MG63 (cell line): ENCODE measurements around the gene ARPC2. TPM values are rescaled to one million over a fixed set of nuclear protein-coding genes. Genes with fewer than 3 reads are reported as not detected.
"Not testable (repeated sequence)": the region's sequence is repeated elsewhere in the genome, so short reads cannot be mapped to it uniquely, and the experiment has no call there.

Experiments
- DNase-seq: peaks from one replicate; pipeline ENCODE4 v3.0.0-alpha.2; 2020
- H3K27me3 ChIP-seq: fragments of 250-450 bp; sonication (Bioruptor Pico); 2 replicates; pipeline ENCODE4 v1.5.1; 2020; ENCODE audit warnings: mild to moderate bottlenecking, moderate library complexity
- H3K36me3 ChIP-seq: fragments of 250-450 bp; sonication (Bioruptor Pico); 2 replicates; pipeline ENCODE4 v1.5.1; 2020; ENCODE audit warnings: mild to moderate bottlenecking, moderate library complexity
- H3K4me3 ChIP-seq: fragments of 250-450 bp; sonication (Bioruptor Pico); 2 replicates; pipeline ENCODE4 v1.5.1; 2020; ENCODE audit warnings: mild to moderate bottlenecking, moderate library complexity
- H3K9me3 ChIP-seq: fragments of 250-450 bp; sonication (Bioruptor Pico); 2 replicates; pipeline ENCODE4 v1.5.1; 2020; ENCODE audit warnings: mild to moderate bottlenecking, moderate library complexity
- total RNA-seq: library from RNA; depleted of rRNA; stranded (reverse); fragments of >200 nt; shearing (Covaris generic); gene quantifications from 2 replicates; pipeline ENCODE4 v1.2.3, GENCODE V29; 2014; ENCODE audit warnings: low replicate concordance; rRNA removed

Gene ARPC2
- total RNA-seq, result 505 and 549 TPM in 2 replicates

DNA sequence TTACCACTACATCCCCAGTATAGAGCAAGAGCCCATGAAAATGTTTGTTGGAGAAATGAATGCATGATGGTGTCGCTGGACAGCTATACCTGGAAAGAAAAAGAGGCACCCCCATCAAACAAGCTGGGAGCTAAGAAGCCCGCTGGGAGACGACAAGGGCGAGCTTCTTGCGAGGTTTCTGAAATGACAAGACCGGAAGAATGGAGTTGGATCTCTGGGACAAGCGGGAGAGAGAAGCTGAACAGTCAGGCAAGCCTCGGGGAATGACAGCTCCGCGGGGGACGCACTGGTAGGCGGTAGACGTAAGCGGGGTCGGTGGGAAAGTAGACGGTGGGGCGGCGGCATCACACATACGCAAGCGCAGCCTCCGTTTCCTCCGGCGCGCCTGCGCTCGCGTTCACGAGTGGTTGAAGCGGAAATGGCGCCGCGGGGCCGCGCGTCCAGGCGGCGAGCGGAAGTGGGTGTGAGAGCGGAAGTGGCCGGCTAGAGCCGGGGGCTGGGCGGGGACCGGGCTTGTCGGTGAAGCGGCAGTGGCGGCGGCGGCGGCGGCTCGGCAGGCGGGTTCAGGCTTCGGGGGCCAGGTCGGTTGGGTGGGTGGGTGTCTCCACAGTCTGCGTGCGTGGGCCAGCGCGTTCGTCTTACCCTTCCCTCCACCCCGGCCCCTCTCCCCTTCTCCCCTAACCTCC is at the start of gene ARPC2:
TSS of gene ARPC2 (plus strand) at position 516 of the 686 bp plus-strand sequence. CDS start 282 bp downstream, outside the sequence.
- peaks cover 24% of the 10 kb centered on the region for H3K36me3 ChIP-seq
- peak; percentile 94 for DNase-seq

DNA sequence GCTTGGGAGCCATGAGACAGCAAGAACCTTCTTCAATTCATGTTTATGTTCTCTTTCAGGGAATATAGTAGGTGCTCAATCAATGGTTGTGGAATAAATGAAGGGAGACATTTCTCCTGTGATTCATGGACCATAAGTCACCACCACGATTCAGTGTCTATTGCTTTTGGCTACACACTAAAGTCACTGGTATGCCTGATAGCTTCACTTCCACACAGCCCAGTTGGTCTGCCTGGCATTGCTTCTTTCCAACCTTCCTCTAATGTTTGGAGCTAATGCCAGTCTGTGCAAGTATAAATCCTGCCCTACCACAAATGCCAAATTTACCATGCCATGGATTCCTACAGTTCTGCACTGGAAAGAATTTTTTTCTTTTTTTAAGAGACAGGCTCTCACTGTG is 49.0 kb upstream of the ARPC2 start:
- Histone ChIP-seq H3K9me3 (no peaks in the 10 kb centered on the region), H3K4me3 (no peak overlapping the region), H3K27me3 (no peaks in the 10 kb centered on the region; the same call in none of the 2 replicates), H3K36me3 (no peaks in the 10 kb centered on the region)
- DNase-seq, result no peak

More for the DNA sequence above, at the start of gene ARPC2:
- no peaks in the 10 kb centered on the region for H3K27me3 ChIP-seq
- H3K4me3 ChIP-seq, result peak within 1 kb of the TSS; percentile 94
- H3K9me3 ChIP-seq, result no peaks in the 10 kb centered on the region

DNA sequence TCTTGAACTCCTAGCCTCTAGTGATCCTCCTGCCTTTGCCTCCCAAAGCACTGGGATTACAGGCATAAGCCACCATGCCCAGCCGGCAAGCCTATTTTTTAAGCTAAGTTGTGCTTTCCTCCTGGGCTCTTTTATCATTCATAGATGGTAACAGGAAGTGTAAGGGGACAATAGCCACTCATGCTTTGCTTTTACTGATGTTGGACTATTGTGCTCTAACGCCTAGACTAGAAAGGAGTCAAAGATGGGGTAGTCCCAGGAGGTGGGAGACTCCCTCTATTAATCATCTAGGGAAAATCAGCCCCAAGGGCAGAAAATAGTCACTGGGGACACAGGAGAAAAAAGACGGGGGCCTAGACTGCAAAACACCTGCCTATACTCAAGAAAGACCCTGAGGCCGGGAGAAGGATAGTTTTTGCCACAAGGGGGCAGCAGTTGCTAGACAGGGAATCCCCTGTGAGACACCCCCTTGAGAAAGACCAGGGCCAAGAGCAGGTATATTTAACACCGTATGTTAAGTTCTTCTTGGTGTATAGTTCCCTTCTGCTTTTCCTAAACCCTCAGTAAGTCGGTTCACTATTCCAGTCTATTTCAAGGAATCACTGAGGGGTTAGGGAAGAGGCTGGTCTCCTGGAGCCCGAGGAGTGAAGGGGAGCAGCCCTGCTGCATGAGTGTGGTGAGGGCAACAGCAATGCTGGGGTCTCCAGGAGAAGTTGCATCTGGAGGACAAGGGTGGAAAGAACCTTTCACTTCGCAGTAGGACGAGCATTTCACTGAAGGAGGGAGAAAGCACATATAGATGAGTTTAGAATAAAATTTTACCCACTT is 48.1 kb upstream of the ARPC2 start:
- no peaks in the 10 kb centered on the region for H3K36me3 ChIP-seq
- H3K4me3 ChIP-seq, result no peak overlapping the region
- DNase-seq, result peak; percentile 30
- no peaks in the 10 kb centered on the region; the same call in none of the 2 replicates for H3K27me3 ChIP-seq
- no peaks in the 10 kb centered on the region for H3K9me3 ChIP-seq

DNA sequence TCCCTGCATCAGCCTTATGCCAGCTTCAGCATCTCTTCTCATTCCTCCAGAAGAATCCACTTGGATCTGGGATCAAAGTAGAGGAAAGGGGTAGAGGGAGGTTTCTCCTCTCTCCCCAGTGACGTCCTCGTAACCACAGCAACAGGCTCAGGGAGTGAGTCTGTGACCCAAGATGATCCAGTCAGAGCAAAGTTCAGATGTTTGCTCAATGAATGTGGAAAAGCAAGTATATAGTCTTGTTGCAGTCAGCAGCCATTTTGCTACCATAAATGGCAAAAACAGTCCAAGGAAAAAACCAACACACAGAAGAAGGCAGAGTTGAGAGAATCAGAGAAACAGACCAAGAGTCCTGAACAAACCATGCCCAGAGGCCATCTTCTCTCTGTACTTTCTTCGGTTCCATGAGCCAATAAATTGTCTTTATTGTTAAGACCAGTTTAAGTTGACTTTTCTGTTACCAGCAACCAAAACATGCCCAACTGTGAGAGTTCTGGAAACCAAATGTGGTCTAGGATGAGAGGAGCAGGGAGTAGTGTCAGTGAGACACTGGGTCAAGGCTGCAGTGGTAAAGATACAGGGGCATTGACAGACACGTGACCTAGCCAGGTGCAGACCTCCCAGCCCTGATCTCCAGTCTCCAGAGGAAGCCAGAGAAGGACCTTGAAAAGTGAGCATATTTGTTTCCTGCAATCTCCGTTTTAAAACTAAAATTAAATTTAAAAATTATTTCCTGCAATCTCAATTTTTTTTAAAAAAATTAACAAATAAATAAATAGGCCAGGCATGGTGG is 47.0 kb upstream of the ARPC2 start:
- H3K9me3 ChIP-seq, result no peaks in the 10 kb centered on the region
- H3K27me3 ChIP-seq, result no peaks in the 10 kb centered on the region; the same call in none of the 2 replicates
- H3K4me3 ChIP-seq, result no peak overlapping the region
- no peak for DNase-seq
- no peaks in the 10 kb centered on the region for H3K36me3 ChIP-seq

DNA sequence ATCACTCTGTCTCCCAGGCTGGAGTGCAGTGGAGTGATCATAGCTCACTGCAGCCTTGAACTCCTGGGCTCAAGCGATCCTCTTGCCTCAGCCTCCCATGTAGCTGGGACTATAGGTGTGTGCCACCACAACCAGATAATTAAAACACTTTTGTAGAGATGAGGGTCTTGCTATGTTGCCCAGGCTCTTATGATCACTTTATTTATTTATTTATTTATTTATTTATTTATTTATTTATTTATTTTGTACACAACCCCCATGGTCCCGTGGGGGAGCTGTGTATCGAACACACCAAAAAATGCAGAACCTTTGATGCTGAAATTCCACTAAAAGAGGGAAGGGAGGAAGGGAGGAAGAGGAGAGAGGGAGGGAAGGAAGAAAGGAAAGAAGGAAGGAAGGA is 45.2 kb upstream of the ARPC2 start:
- DNase-seq, H3K36me3 ChIP-seq, H3K27me3 ChIP-seq, H3K9me3 ChIP-seq, H3K4me3 ChIP-seq: not testable (repeated sequence)

DNA sequence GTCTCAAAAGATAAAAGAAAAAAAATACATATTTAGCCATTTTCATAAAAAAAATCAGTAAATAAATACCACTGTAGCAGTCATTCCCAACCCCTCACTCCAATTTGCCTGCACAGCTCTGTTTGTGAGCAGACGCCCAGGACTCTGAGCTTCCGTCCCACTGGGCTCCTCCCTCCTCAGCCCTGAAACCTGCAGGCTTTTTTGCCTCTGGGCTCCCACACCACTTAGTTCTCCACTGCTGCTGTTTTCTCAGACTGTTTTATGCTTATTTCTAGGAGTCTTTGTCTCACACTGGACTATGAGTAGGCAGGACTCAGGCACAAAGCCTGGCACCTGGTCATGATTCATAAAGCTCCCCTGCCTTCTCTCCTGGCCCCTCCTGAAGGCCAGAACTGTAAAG is 44.1 kb upstream of the ARPC2 start:
- DNase-seq, result no peak
- no peaks in the 10 kb centered on the region for H3K36me3 ChIP-seq
- no peaks in the 10 kb centered on the region for H3K9me3 ChIP-seq
- H3K4me3 ChIP-seq, result no peak overlapping the region
- no peaks in the 10 kb centered on the region; the same call in 1 of the 2 replicates for H3K27me3 ChIP-seq

DNA sequence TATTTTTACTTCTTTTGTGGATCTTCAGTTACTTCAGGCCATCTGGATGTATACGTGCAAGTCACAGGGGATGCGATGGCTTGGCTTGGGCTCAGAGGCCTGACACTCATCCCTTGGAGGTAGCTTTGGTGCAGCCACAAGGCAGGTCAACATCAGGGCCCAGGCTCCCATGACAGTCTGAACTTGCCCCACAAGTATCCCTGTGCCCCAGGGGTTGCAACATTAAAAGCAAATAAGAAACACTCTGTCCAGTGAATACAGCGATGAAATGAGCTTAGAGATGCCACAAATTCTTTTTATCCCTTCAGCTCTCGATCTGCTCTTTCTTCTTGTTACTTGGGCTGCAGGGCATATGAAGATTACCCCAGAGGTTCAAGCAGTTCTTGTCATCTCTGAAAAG is 37.2 kb upstream of the ARPC2 start:
- no peak overlapping the region for H3K4me3 ChIP-seq
- DNase-seq, result no peak
- H3K36me3 ChIP-seq, result no peaks in the 10 kb centered on the region
- H3K9me3 ChIP-seq, result no peaks in the 10 kb centered on the region
- H3K27me3 ChIP-seq, result no peaks in the 10 kb centered on the region

DNA sequence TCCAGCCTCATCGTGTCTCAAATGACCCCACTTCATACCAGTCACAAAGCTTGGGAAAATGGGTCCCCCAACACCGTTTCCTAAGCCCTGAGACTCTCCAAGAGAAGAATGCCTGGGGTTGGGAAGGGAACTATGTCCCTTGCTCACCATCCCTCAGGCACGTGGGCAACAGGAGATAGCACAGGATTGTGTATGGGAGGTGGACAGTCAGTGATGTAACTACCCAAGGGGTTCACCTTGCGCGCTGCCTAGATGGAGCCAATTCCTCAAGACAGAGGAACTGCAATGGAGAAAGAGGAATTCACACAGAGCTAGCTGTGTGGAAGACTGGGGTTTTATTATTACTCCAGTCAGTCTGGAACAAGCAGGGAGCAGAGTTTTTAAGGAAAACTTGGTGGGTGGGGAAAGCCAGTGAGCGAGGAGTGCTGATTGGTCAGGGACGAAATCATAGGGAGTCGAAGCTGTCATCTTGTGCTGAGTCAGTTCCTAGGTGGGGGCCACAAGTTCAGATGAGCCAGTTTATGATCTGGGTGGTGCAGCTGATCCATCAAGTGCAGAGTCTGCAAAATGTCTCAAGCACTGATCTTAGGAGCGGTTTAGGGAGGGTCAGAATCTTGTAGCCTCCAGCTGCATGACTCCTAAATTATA is 36.4 kb upstream of the ARPC2 start:
- no peaks in the 10 kb centered on the region for H3K36me3 ChIP-seq
- no peak for DNase-seq
- no peak overlapping the region for H3K4me3 ChIP-seq
- H3K27me3 ChIP-seq, result no peaks in the 10 kb centered on the region
- H3K9me3 ChIP-seq, result no peaks in the 10 kb centered on the region

DNA sequence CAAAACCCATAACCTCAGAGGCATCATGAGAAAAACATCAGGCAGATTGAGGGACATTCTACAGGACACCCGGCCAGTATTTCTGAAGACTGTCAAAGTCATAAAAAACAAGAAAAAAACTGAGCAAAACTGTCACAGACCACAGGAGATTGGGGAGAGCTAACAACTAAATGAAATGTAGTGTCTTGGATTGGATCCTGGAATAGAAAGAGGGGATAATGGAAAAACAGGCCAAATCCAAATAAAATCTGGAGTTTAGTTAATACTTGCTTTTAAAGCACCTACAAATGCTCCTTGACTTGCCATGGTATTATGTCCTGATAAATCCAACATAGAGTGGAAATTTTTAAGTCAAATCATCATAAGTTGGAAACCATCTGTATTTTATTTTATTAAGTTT is 32.7 kb upstream of the ARPC2 start:
- Histone ChIP-seq H3K27me3 (no peaks in the 10 kb centered on the region), H3K36me3 (no peaks in the 10 kb centered on the region), H3K9me3 (no peaks in the 10 kb centered on the region), H3K4me3 (no peak overlapping the region)
- DNase-seq, result no peak

DNA sequence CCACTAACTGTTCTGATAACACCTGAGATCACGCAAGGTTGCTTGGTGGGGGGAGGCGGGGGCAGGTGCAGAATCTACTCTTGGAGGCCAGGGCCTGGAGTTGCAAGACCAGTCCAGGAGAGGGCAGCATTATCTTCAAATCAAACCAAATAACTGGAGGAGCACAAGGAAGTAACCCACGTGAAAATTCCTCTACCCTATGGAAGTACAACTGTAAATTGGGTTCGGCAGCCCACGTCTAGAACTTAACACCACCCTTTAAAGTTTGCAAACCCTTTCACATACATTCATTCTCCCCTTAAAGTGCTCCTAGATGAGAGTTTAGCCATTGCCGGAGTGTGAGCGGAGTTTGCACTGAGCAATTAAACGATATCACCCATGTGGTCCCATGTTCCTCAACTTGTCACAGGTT is 30.6 kb upstream of the ARPC2 start:
- Histone ChIP-seq H3K9me3 (no peaks in the 10 kb centered on the region), H3K4me3 (no peak overlapping the region), H3K27me3 (no peaks in the 10 kb centered on the region), H3K36me3 (no peaks in the 10 kb centered on the region)
- DNase-seq, result peak; percentile 47

DNA sequence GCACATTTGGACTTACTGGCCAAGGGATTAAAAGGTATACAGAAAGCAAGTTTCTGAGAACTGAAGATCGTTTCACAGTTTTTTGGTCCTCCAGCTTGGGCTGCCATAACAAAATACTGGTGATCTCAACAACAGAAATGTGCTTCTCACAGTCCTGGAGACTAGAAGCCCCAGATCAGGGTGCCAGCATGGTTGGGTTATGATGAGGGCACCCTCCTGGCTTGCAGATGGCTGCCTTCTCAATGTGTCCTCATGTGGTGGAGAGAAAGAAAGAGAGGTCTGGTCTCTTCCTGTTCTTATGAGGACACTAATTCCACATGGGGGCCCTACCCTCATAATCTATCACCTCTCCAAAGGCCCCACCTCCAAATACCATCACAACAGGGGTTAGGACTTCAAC is 30.1 kb upstream of the ARPC2 start:
- Histone ChIP-seq H3K4me3 (no peak overlapping the region), H3K9me3 (no peaks in the 10 kb centered on the region), H3K36me3 (no peaks in the 10 kb centered on the region), H3K27me3 (no peaks in the 10 kb centered on the region)
- no peak for DNase-seq

DNA sequence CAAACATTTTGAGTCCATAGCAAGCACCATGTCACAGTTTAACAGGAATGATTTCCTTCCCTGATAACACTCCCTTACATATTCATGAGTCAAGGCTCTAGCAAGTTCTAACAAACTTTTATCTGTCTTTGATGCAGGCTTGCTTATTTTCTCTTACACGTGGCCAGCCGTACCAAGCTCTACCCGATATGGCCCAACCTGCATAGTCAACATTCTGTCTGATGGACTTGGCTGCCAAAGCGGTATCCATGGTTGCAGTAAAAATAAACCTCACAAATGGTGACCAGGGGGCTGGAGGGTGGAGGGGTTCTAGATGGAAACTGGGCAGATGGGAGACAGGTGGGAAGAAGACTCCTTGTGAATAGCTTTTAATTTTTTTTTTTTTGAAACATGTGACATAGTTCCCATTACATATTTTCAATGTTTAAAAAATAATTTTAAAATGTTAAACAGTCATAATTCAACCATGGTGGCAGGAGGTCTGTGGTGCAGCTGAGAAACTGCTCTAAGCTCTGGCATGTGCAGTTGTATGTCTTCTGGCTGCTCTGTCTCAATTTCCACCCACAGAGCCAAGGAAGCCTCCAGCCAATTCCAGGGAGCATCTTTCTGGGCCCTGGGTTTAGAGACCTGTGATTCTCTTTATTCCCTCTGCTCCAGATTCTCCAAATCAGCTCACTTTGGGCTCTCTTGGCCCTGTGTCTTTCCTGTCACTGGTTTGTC is 29.5 kb upstream of the ARPC2 start:
- Histone ChIP-seq H3K9me3 (no peaks in the 10 kb centered on the region), H3K4me3 (no peak overlapping the region), H3K36me3 (no peaks in the 10 kb centered on the region), H3K27me3 (no peaks in the 10 kb centered on the region)
- no peak for DNase-seq

DNA sequence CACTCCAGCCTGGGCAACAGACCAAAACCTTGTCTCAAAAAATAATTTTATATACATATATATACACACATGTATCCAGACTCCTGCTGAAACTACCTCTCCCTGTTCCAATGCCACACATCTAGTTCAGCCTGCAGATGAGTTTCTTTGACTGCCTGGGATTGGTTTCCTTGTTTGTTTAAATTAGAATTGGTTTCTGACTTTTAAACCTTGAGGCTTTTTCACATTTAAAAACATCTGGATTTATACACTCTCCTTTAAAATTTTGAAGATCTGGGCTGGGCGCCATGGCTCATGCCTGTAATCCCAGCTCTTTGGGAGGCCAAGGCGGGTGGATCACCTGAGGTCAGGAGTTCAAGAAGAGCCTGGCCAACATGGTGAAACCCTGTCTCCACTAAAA is 28.5 kb upstream of the ARPC2 start:
- no peak for DNase-seq

DNA sequence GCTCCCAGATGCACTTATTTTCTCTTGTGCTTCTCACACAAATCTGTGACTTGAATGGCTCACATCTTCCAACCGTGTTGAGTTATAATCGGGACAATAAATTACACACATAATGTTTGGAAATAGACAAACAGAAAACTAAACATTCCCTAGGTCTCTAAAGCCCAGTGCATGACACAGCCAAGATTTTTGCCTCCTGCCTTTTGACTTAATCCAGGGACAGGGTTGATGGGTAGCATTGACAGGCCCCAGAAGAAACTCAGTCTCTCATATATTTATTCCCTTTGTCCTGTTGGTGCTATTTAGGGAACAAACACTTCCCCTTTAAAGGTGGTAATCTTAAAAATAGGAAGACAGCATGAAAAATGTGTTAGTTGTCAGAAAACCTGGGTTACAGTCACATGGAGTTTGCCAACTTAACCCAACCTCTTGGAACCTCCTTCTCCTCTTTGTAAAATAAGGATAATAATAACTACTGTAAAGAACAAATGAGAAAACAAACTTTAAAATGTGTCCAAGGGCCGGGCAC is 24.0 kb upstream of the ARPC2 start:
- DNase-seq, result no peak
- Histone ChIP-seq H3K9me3 (no peaks in the 10 kb centered on the region), H3K4me3 (no peak overlapping the region), H3K36me3 (no peaks in the 10 kb centered on the region), H3K27me3 (no peaks in the 10 kb centered on the region)

More for the DNA sequence above, 28.5 kb upstream of the ARPC2 start:
- Histone ChIP-seq H3K36me3 (no peaks in the 10 kb centered on the region), H3K4me3 (no peak overlapping the region), H3K27me3 (no peaks in the 10 kb centered on the region), H3K9me3 (no peaks in the 10 kb centered on the region)

DNA sequence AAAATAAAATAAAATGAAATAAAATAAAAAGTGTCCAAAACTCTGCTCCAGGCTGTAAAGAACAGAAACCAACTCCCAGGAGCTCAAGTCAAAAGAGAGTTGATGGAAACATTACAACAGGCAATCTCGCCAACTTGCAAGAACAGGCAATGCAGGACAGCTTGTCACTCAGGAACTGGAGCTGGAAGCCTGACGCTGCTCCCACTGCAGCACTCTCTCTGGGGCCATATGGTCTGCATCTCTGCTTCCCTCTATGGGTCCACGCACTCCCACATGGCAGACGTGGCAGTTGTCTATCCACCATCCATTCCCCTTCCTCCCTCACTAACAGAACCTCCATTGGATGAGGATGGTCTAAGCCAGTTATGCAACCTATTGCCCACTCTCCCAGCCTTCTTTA is 23.3 kb upstream of the ARPC2 start:
- Histone ChIP-seq H3K4me3 (no peak overlapping the region), H3K36me3 (no peaks in the 10 kb centered on the region), H3K27me3 (no peaks in the 10 kb centered on the region), H3K9me3 (no peaks in the 10 kb centered on the region)
- DNase-seq, result no peak

DNA sequence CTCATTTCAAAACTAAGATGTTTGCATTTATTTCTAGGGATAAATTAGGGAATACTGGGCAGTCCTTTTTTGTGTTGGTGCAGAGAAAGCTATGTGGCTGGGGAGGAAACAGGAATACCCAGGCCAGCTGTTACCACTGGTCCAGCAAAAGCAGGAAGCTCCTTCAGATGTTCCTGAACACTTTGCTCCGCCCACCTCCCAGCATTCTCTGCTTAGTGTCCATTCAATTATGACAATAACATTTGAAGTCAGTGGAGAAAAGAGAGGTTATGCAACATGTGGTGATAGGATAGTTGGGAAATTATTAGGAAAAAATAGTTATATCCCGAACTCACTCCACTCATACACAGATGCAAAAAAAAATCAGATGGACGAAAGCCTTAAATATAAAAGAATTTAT is 22.1 kb upstream of the ARPC2 start:
- Histone ChIP-seq H3K27me3 (no peaks in the 10 kb centered on the region), H3K36me3 (no peaks in the 10 kb centered on the region), H3K4me3 (no peak overlapping the region), H3K9me3 (no peaks in the 10 kb centered on the region)
- DNase-seq, result no peak
